H1 (cell line): ENCODE measurements around the gene PCBD1. TPM values are rescaled to one million over a fixed set of nuclear protein-coding genes. Genes with fewer than 3 reads are reported as not detected.

Source experiments
- CTCF ChIA-PET: fragments of 300-600 bp; sonication (Branson Sonifier 250); formaldehyde crosslinking; loops from one replicate; lab custom pipeline; 2021; ENCODE audit not compliant: partially characterized antibody; lab: Charles Lee
- POLR2A ChIA-PET: fragments of 300-600 bp; sonication (Branson Sonifier 250); formaldehyde crosslinking; loops from one replicate; lab custom pipeline; 2021; ENCODE audit warnings: inconsistent platforms; ENCODE audit not compliant: partially characterized antibody; lab: Charles Lee
- DNase-seq, 2 experiments: peaks; one replicate each; pipeline versions ENCODE4 v3.0.0 to v3.0.0-alpha.2; 2010 to 2022; ENCODE audit warnings: low spot score in 2 of 2, low read depth in 1 of 2, mixed read lengths in 1 of 2
- FAIRE-seq: peaks from 2 replicates; lab custom pipeline; 2011; peaks lifted over from hg19 to GRCh38; lab: Jason Lieb, UNC
- H2AFZ ChIP-seq: 2 replicates; pipeline ENCODE4 v1.8.1; 2012; ENCODE audit warnings: low read length, inconsistent platforms
- H2AK5ac ChIP-seq: 2 replicates; pipeline ENCODE4 v1.6.1; 2013; ENCODE audit warnings: low read depth, low read length
- H2BK120ac ChIP-seq: replicated peaks from 2 replicates; pipeline ENCODE3; 2013; ENCODE audit warnings: low read depth, low read length, inconsistent platforms
- H2BK12ac ChIP-seq: 2 replicates; pipeline ENCODE4 v1.6.1; 2013; ENCODE audit warnings: low read depth, low read length
- H2BK15ac ChIP-seq: 2 replicates; pipeline ENCODE4 v1.6.1; 2013; ENCODE audit warnings: low read length
- H2BK20ac ChIP-seq: 2 replicates; pipeline ENCODE4 v1.6.1; 2013; ENCODE audit warnings: low read length
- H2BK5ac ChIP-seq: 2 replicates; pipeline ENCODE4 v1.6.1; 2013; ENCODE audit warnings: low read depth, low read length
- H3K14ac ChIP-seq: 2 replicates; pipeline ENCODE4 v1.6.1; 2013; ENCODE audit warnings: inconsistent platforms; ENCODE audit not compliant: insufficient read length
- H3K18ac ChIP-seq: 2 replicates; pipeline ENCODE4 v1.6.1; 2013; ENCODE audit warnings: low read length; ENCODE audit errors: extremely low read depth
- H3K23ac ChIP-seq: 2 replicates; pipeline ENCODE4 v1.6.1; 2013; ENCODE audit warnings: inconsistent platforms; ENCODE audit not compliant: insufficient read length
- H3K23me2 ChIP-seq: 2 replicates; pipeline ENCODE4 v1.6.1; 2013; ENCODE audit warnings: low read depth, low read length
- H3K27ac ChIP-seq: 2 replicates; pipeline ENCODE4 v1.6.1; 2011; ENCODE audit warnings: low read depth, low read length, inconsistent platforms
- H3K27me3 ChIP-seq, 4 experiments: replicated peaks in 1 of 4; 1 replicate in 1 of 4; 2 replicates in 3 of 4; pipeline versions ENCODE4 v1.6.1 to v1.8.1; 2011 to 2013; ENCODE audit warnings: low read length in 3 of 4, mild to moderate bottlenecking in 3 of 4, inconsistent platforms in 2 of 4, mixed read lengths in 2 of 4, moderate library complexity in 1 of 4; ENCODE audit not compliant: control insufficient read depth in 3 of 4, insufficient read depth in 3 of 4; ENCODE audit errors: extremely low read depth in 1 of 4
- H3K36me3 ChIP-seq, 4 experiments: 2 replicates each; pipeline versions ENCODE4 v1.6.1 to v1.8.1; 2011 to 2013; ENCODE audit warnings: mild to moderate bottlenecking in 4 of 4, low read length in 3 of 4, moderate library complexity in 2 of 4, control low read depth in 1 of 4, inconsistent platforms in 1 of 4; ENCODE audit not compliant: insufficient read depth in 4 of 4, control insufficient read depth in 2 of 4
- H3K4ac ChIP-seq: replicated peaks from 2 replicates; pipeline ENCODE3; 2013; ENCODE audit warnings: low read length, low read depth, mixed read lengths, inconsistent platforms; ENCODE audit not compliant: insufficient read length
- H3K4me1 ChIP-seq, 4 experiments: replicated peaks in 1 of 4; 1 replicate in 1 of 4; 2 replicates in 3 of 4; pipeline versions ENCODE4 v1.6.1 to v1.8.1; 2011 to 2013; ENCODE audit warnings: low read length in 3 of 4, inconsistent platforms in 2 of 4, mixed read lengths in 1 of 4; ENCODE audit not compliant: insufficient read depth in 4 of 4, control insufficient read depth in 3 of 4
- H3K4me2 ChIP-seq, 2 experiments: 2 replicates each; pipeline versions ENCODE4 v1.6.1 to v1.8.1; 2011 to 2013; ENCODE audit warnings: low read depth in 2 of 2, low read length in 2 of 2, control low read depth in 1 of 2, inconsistent platforms in 1 of 2, mild to moderate bottlenecking in 1 of 2; ENCODE audit not compliant: insufficient read depth in 1 of 2
- H3K4me3 ChIP-seq, 4 experiments: fragments of 200-600, 300-600 bp in 1 of 4; sonication (generic), shearing (Covaris generic), sonication (Bioruptor Twin) in 1 of 4; 2 replicates each; pipeline versions ENCODE4 v1.5.1 to v1.8.1; 2011 to 2016; ENCODE audit warnings: low read length in 4 of 4, low read depth in 3 of 4, control low read depth in 2 of 4, inconsistent platforms in 2 of 4, mild to moderate bottlenecking in 2 of 4, mixed read lengths in 1 of 4, moderate library complexity in 1 of 4; ENCODE audit not compliant: insufficient read depth in 2 of 4; ENCODE audit errors: extremely low read depth in 1 of 4
- H3K56ac ChIP-seq: replicated peaks from 2 replicates; pipeline ENCODE3; 2013; ENCODE audit warnings: low read depth, mild to moderate bottlenecking, mixed read lengths, low read length, inconsistent platforms; ENCODE audit not compliant: insufficient read length
- H3K79me1 ChIP-seq: 2 replicates; pipeline ENCODE4 v1.6.1; 2013; ENCODE audit warnings: low read depth, low read length, control low read depth
- H3K79me2 ChIP-seq, 2 experiments: 2 replicates each; pipeline versions ENCODE4 v1.6.1 to v1.8.1; 2012 to 2013; ENCODE audit warnings: low read length in 2 of 2, mild to moderate bottlenecking in 2 of 2, inconsistent platforms in 1 of 2; ENCODE audit not compliant: insufficient read depth in 2 of 2, control insufficient read depth in 1 of 2
- H3K9ac ChIP-seq, 4 experiments: replicated peaks in 1 of 4; 1 replicate in 1 of 4; 2 replicates in 3 of 4; pipeline versions ENCODE4 v1.6.1 to v1.8.1; 2011 to 2013; ENCODE audit warnings: low read depth in 3 of 4, low read length in 3 of 4, control low read depth in 2 of 4, mild to moderate bottlenecking in 2 of 4, moderate library complexity in 2 of 4, inconsistent platforms in 1 of 4; ENCODE audit errors: extremely low read depth in 1 of 4
- H3K9me3 ChIP-seq, 2 experiments: 2 replicates each; pipeline versions ENCODE4 v1.6.1 to v1.8.1; 2012 to 2013; ENCODE audit warnings: mild to moderate bottlenecking in 2 of 2, moderate library complexity in 2 of 2, control low read depth in 1 of 2, inconsistent platforms in 1 of 2, low read depth in 1 of 2, low read length in 1 of 2, mixed read lengths in 1 of 2; ENCODE audit not compliant: insufficient read depth in 2 of 2
- H4K20me1 ChIP-seq, 2 experiments: replicated peaks in 1 of 2; 2 replicates each; pipeline versions ENCODE3 to v1.8.1; 2011 to 2013; ENCODE audit warnings: inconsistent platforms in 2 of 2, low read length in 2 of 2, mild to moderate bottlenecking in 1 of 2; ENCODE audit not compliant: insufficient read depth in 2 of 2, control insufficient read depth in 1 of 2
- H4K5ac ChIP-seq: 2 replicates; pipeline ENCODE4 v1.6.1; 2013; ENCODE audit warnings: low read length, low read depth, mixed read lengths, inconsistent platforms; ENCODE audit not compliant: insufficient read length
- H4K8ac ChIP-seq: 2 replicates; pipeline ENCODE4 v1.8.0; 2013; ENCODE audit warnings: mild to moderate bottlenecking, moderate library complexity, low read length, inconsistent platforms; ENCODE audit not compliant: insufficient read depth; ENCODE audit errors: extremely low read depth
- H4K91ac ChIP-seq: replicated peaks from 2 replicates; pipeline ENCODE3; 2013; ENCODE audit warnings: low read length, mixed read lengths, inconsistent platforms; ENCODE audit not compliant: insufficient read length
- CHD2 ChIP-seq: IDR thresholded peaks from 2 replicates; pipeline ENCODE4 v1.6.1; 2012; ENCODE audit warnings: low read length, improper control_type of control experiment
- JUND ChIP-seq: IDR thresholded peaks from 2 replicates; pipeline ENCODE4 v1.6.1; 2011; ENCODE audit warnings: mild to moderate bottlenecking, improper control_type of control experiment, low read length
- MAFK ChIP-seq: IDR thresholded peaks from 2 replicates; pipeline ENCODE4 v1.6.1; 2012; ENCODE audit warnings: low read depth, mild to moderate bottlenecking, improper control_type of control experiment, low read length
- NRF1 ChIP-seq: IDR thresholded peaks from 2 replicates; pipeline ENCODE4 v1.6.1; 2011; ENCODE audit warnings: mild to moderate bottlenecking, low read depth, low read length, improper control_type of control experiment
- RNF2 ChIP-seq: fragments of 200-900, 300-1000 bp; sonication (generic); IDR thresholded peaks from 2 replicates; pipeline ENCODE4 v1.7.1; 2016; ENCODE audit warnings: borderline replicate concordance, low read depth, mild to moderate bottlenecking, antibody characterized with exemption, low read length; ENCODE audit not compliant: poor library complexity, severe bottlenecking; ENCODE audit errors: missing control alignments
- WGBS, 2 experiments: shearing (Covaris generic) in 1 of 2; methylation state at CpG; one replicate each; pipeline versions ENCODE4 v1.1.6 to v1.1.7; 2013 to 2015; ENCODE audit warnings: low lambda C conversion rate in 2 of 2, mixed read lengths in 2 of 2, inconsistent platforms in 1 of 2, low coverage in 1 of 2, missing lambda C conversion rate in 1 of 2; ENCODE audit not compliant: insufficient replicate concordance in 2 of 2, insufficient coverage in 1 of 2, insufficient read length in 1 of 2; ENCODE audit errors: extremely low coverage in 1 of 2, missing lambda C conversion rate in 1 of 2; 5-methylcytosine and 5-hydroxymethylcytosine counted together
- polyA plus RNA-seq, 7 experiments: library from polyadenylated mRNA; depleted of rRNA in 3 of 7; stranded (reverse) in 5 of 7; unstranded in 2 of 7; fragments of >200 nt in 5 of 7; fragments of 200-250 nt in 2 of 7; gene quantifications; 1 replicate in 5 of 7; 2 replicates in 1 of 7; 4 replicates in 1 of 7; pipeline versions ENCODE4 v1.2.1 to v1.2.3, GENCODE V29; 2011 to 2013; ENCODE audit warnings: missing spikeins in 2 of 7, mixed read lengths in 2 of 7
- total RNA-seq: library from RNA; stranded (reverse); fragmentation: NEBNext Ultra II Directional; extraction: Animal tissue kit (Norgen Biotek cat#: 25700); gene quantifications from 2 replicates; pipeline ENCODE4 v1.2.1, GENCODE V29; 2021

The PCBD1 gene
- total and polyA plus RNA-seq, 2 of the 8 experiments (the other 6 are each of a cell fraction or from before 2014, with no cell fraction given) = 46.5 to 55.0 TPM

- no peak overlapping the region for H3K56ac ChIP-seq
- CTCF ChIA-PET = interaction anchor here (0.6 to 1.6 kb wide), 4 partner anchors 18 to 740 kb away, joined by 3 to 4 read pairs (median 4); no protein-coding TSS in a partner anchor
- TF ChIP-seq CHD2 = no peak
- no peak for TF ChIP-seq JUND
- TF ChIP-seq NRF1 = no peak
- TF ChIP-seq MAFK = no peak
- no peak for TF ChIP-seq RNF2
Observed at GRCh38 chr10:70884741-70885140, 3.6 kb downstream of the PCBD1 start.

More at GRCh38 chr10:70884741-70885140, 3.6 kb downstream of the PCBD1 start:
- no peak overlapping the region for H3K14ac ChIP-seq
- H3K4me1 ChIP-seq = peaks cover 3 to 8% (median 6%) of the 10 kb centered on the region in 4 experiments; a peak in 5 of 7 replicates
- H4K91ac ChIP-seq = no peak overlapping the region
- no peak overlapping the region for H2BK12ac ChIP-seq
- H4K20me1 ChIP-seq = peaks cover under 1% of the 10 kb centered on the region in 2 experiments
- H2BK15ac ChIP-seq = no peak overlapping the region
- 89% methylated on average over 1 of the region's 1 CpG; no CpG with 5 or more reads in 1 of the 2 experiments for WGBS, 2 experiments
- no peak overlapping the region for H3K9ac ChIP-seq
- no peak overlapping the region for H2BK20ac ChIP-seq
- no peak overlapping the region for H2AK5ac ChIP-seq
- H4K5ac ChIP-seq = no peak overlapping the region
- H3K23me2 ChIP-seq = peaks cover 3% of the 10 kb centered on the region
- no peaks in the 10 kb centered on the region for H3K79me1 ChIP-seq
- H3K23ac ChIP-seq = no peak overlapping the region
- POLR2A ChIA-PET = no interaction called here
- no peak overlapping the region for H3K27ac ChIP-seq
- no peak overlapping the region for H3K18ac ChIP-seq
- H3K79me2 ChIP-seq = no peaks in the 10 kb centered on the region
- no peak overlapping the region for H3K4me3 ChIP-seq
- no peak overlapping the region for H3K4me2 ChIP-seq
- no peaks in the 10 kb centered on the region; a peak in 1 of 7 replicates for H3K27me3 ChIP-seq
- H2BK120ac ChIP-seq = no peak overlapping the region
- H2BK5ac ChIP-seq = no peak overlapping the region
- H3K4ac ChIP-seq = no peak overlapping the region
- DNase-seq (no peak), FAIRE-seq (no peak)
- H2AFZ ChIP-seq = no peak overlapping the region
- peaks cover 0 to 21% (median 5%) of the 10 kb centered on the region in 4 experiments; a peak in 4 of 8 replicates for H3K36me3 ChIP-seq
- H4K8ac ChIP-seq = no peak overlapping the region
- H3K9me3 ChIP-seq = no peaks in the 10 kb centered on the region
